Tibial artery (tissue), 4 donors: ENCODE results near the gene MACROD2.

Source experiments
- DNase-seq, 2 donors: peaks; one replicate each; pipeline ENCODE4 v3.0.0-alpha.2; 2019
- H3K27ac ChIP-seq, 2 donors: fragments of 200-600 bp; sonication (generic) in 1 of 2; 1 replicate in 1 of 2; 2 replicates in 1 of 2; pipeline ENCODE4 v1.5.1; 2018 to 2019; ENCODE audit warnings: mild to moderate bottlenecking in 1 of 2
- H3K27me3 ChIP-seq, 2 donors: fragments of 200-600 bp; sonication (generic) in 1 of 2; one replicate each; pipeline versions ENCODE4 v1.5.1 to v1.6.0; 2016 to 2019
- H3K36me3 ChIP-seq, 3 donors: fragments of 200-600 bp; sonication (generic) in 2 of 3; one replicate each; pipeline ENCODE4 v1.5.1; 2016 to 2019; ENCODE audit warnings: mild to moderate bottlenecking in 2 of 3
- H3K4me1 ChIP-seq, 4 donors: fragments of 200-600 bp; sonication (generic) in 2 of 4; 1 replicate in 3 of 4; 2 replicates in 1 of 4; pipeline ENCODE4 v1.5.1; 2016 to 2019
- H3K4me3 ChIP-seq, 2 donors: fragments of 200-600 bp; sonication (generic) in 1 of 2; 1 replicate in 1 of 2; 2 replicates in 1 of 2; pipeline ENCODE4 v1.5.1; 2018 to 2019; ENCODE audit warnings: mild to moderate bottlenecking in 2 of 2
- H3K9me3 ChIP-seq, 3 donors: fragments of 200-600 bp; sonication (generic) in 1 of 3; one replicate each; pipeline ENCODE4 v1.5.1; 2016 to 2019
- CTCF ChIP-seq, 2 experiments: fragments of 200-600 bp in 1 of 2; fragments of 450-650 bp in 1 of 2; IDR thresholded peaks; one replicate each; pipeline ENCODE4 v1.5.1; 2017 to 2019; ENCODE audit warnings: antibody characterized with exemption in 2 of 2, mild to moderate bottlenecking in 1 of 2, moderate library complexity in 1 of 2
- intact Hi-C: fragments of 100-400 bp; cut with DNase I; formaldehyde crosslinking; loops from one replicate; pipeline ENCODE4 v1.15.0; 2023; ENCODE audit warnings: low total_unique reads

The MACROD2 gene

GRCh38 chr20:14488756-14489479 lies 493.6 kb downstream of the MACROD2 start:
- Histone ChIP-seq H3K4me1 (no peaks in the 10 kb centered on the region), H3K27me3 (no peaks in the 10 kb centered on the region), H3K9me3 (no peaks in the 10 kb centered on the region), H3K36me3 (no peaks in the 10 kb centered on the region), H3K4me3 (no peak overlapping the region), H3K27ac (no peak overlapping the region)
- TF ChIP-seq CTCF (IDR thresholded peaks at IDR 0.05) = no peak
- intact Hi-C loops = no loop called here
- no peak for DNase-seq

- Histone ChIP-seq H3K4me3 (no peak overlapping the region), H3K36me3 (no peaks in the 10 kb centered on the region), H3K27ac (no peak overlapping the region), H3K27me3 (no peaks in the 10 kb centered on the region), H3K4me1 (no peaks in the 10 kb centered on the region), H3K9me3 (no peaks in the 10 kb centered on the region)
- no peak for DNase-seq
- intact Hi-C loops = no loop called here
- TF ChIP-seq CTCF (IDR thresholded peaks at IDR 0.05) = no peak
These were observed 494.2 kb downstream of the MACROD2 start for GRCh38 chr20:14489544-14489943.

- intact Hi-C loops = no loop called here
- no peak for DNase-seq
- no peak for TF ChIP-seq CTCF (IDR thresholded peaks at IDR 0.05)
These were observed 496.1 kb downstream of the MACROD2 start for GRCh38 chr20:14491436-14491835.

GRCh38 chr20:14493408-14493807 lies 498.1 kb downstream of the MACROD2 start:
- H3K27ac ChIP-seq = no peak overlapping the region
- H3K4me3 ChIP-seq = no peak overlapping the region
- H3K4me1 ChIP-seq = no peaks in the 10 kb centered on the region
- no peak for DNase-seq
- H3K27me3 ChIP-seq = no peaks in the 10 kb centered on the region
- H3K9me3 ChIP-seq = no peaks in the 10 kb centered on the region
- intact Hi-C loops = no loop called here
- no peaks in the 10 kb centered on the region for H3K36me3 ChIP-seq
- no peak for TF ChIP-seq CTCF (IDR thresholded peaks at IDR 0.05)

More at GRCh38 chr20:14491436-14491835, 496.1 kb downstream of the MACROD2 start:
- no peaks in the 10 kb centered on the region for H3K27me3 ChIP-seq
- no peak overlapping the region for H3K4me3 ChIP-seq
- H3K9me3 ChIP-seq = no peaks in the 10 kb centered on the region
- no peaks in the 10 kb centered on the region for H3K36me3 ChIP-seq
- no peaks in the 10 kb centered on the region for H3K4me1 ChIP-seq
- H3K27ac ChIP-seq = no peak overlapping the region

- H3K27ac ChIP-seq = no peak overlapping the region
- H3K9me3 ChIP-seq = no peaks in the 10 kb centered on the region
- no peak for TF ChIP-seq CTCF (IDR thresholded peaks at IDR 0.05)
- intact Hi-C loops = no loop called here
- DNase-seq = no peak
- no peak overlapping the region for H3K4me3 ChIP-seq
- no peaks in the 10 kb centered on the region for H3K4me1 ChIP-seq
- H3K27me3 ChIP-seq = no peaks in the 10 kb centered on the region
- H3K36me3 ChIP-seq = no peaks in the 10 kb centered on the region
These were observed 499.0 kb downstream of the MACROD2 start for GRCh38 chr20:14494355-14494754.
